Hepatocyte (in vitro differentiated cells): Measurements from ENCODE around the gene FRAS1.

Source experiments
- EZH2 ChIP-seq: fragments of 200-600 bp; sonication (generic); IDR thresholded peaks from 2 replicates; pipeline ENCODE4 v1.6.1; 2016; ENCODE audit warnings: antibody characterized with exemption, mild to moderate bottlenecking, borderline replicate concordance
- TF ChIP-seq, protein P1 (sequence below): fragments of 200-600 bp; sonication (generic); IDR thresholded peaks from 2 replicates; pipeline ENCODE4 v1.5.1; 2016; ENCODE audit warnings: antibody characterized with exemption, mild to moderate bottlenecking; ENCODE audit not compliant: poor library complexity

DNA sequence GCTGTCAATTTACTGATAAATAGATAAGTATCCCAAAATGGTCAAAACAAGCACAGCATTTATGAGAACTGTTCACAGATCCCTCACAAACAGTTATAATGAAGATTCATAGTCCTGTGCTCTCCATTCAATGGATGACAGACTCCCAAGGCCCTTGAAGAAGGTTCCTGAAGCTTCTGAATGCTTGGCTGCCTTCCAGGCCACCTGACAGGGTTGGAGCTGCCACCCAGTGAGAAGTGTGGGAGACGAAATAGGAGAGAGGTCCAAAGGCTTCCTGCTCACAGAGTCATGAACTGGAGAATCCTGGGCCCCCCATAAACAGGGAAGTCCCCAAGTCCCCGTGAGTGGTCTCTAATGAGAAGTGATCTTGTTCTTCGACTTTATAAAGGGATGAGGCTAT, 468.4 kb downstream of the FRAS1 start:
- TF ChIP-seq, protein P1, sequence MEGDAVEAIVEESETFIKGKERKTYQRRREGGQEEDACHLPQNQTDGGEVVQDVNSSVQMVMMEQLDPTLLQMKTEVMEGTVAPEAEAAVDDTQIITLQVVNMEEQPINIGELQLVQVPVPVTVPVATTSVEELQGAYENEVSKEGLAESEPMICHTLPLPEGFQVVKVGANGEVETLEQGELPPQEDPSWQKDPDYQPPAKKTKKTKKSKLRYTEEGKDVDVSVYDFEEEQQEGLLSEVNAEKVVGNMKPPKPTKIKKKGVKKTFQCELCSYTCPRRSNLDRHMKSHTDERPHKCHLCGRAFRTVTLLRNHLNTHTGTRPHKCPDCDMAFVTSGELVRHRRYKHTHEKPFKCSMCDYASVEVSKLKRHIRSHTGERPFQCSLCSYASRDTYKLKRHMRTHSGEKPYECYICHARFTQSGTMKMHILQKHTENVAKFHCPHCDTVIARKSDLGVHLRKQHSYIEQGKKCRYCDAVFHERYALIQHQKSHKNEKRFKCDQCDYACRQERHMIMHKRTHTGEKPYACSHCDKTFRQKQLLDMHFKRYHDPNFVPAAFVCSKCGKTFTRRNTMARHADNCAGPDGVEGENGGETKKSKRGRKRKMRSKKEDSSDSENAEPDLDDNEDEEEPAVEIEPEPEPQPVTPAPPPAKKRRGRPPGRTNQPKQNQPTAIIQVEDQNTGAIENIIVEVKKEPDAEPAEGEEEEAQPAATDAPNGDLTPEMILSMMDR = no peak
- no peak for TF ChIP-seq EZH2
